Activated CD8-positive, alpha-beta memory T cell treated with anti-CD3 and anti-CD28 coated beads, Interleukin-2, amount 50 U/mL, for 4 hours (primary cell): ENCODE measurements around the gene PUM1.

Experiments
- DNase-seq: peaks from one replicate; pipeline ENCODE4 v3.0.0-alpha.2; 2020

Gene PUM1

GRCh38 chr1:30887485-30888315 is 177.8 kb downstream of the PUM1 start:
- no peak for DNase-seq

GRCh38 chr1:30886710-30887428 is 178.6 kb downstream of the PUM1 start:
- DNase-seq = no peak

- no peak for DNase-seq
Observed at GRCh38 chr1:30885570-30886522, 179.7 kb downstream of the PUM1 start.

GRCh38 chr1:30884723-30885122 is 180.8 kb downstream of the PUM1 start:
- DNase-seq = no peak

- DNase-seq = no peak
Observed at GRCh38 chr1:30883389-30884172, 181.9 kb downstream of the PUM1 start.

- no peak for DNase-seq
Observed at GRCh38 chr1:30882678-30883388, 182.7 kb downstream of the PUM1 start.
